HG02885 (cell line): ENCODE measurements around the gene ARID3B.
"Not testable (repeated sequence)": the region's sequence is repeated elsewhere in the genome, so short reads cannot be mapped to it uniquely, and the experiment has no call there.

Experiments used
- ATAC-seq: cut with Tn5 transposase; IDR thresholded peaks from one replicate; pipeline ENCODE4 v1.9.1; 2021; ENCODE audit warnings: mild to moderate bottlenecking; ENCODE audit not compliant: unreplicated experiment, poor library complexity

ARID3B gene

GRCh38 chr15:74564182-74564581 is 23.2 kb downstream of the ARID3B start:
- no peak for ATAC-seq

GRCh38 chr15:74565381-74566085 is 24.5 kb downstream of the ARID3B start:
- no peak for ATAC-seq

GRCh38 chr15:74568594-74568993 is 27.6 kb downstream of the ARID3B start:
- no peak for ATAC-seq

GRCh38 chr15:74569731-74570070 is 28.7 kb downstream of the ARID3B start:
- ATAC-seq = no peak

GRCh38 chr15:74571191-74571590 is 30.2 kb downstream of the ARID3B start:
- no peak for ATAC-seq

GRCh38 chr15:74573987-74574386 is 33.0 kb downstream of the ARID3B start:
- ATAC-seq = no peak

- ATAC-seq = no peak
Observed at GRCh38 chr15:74578496-74578994, 37.5 kb downstream of the ARID3B start.

- ATAC-seq = no peak
Observed at GRCh38 chr15:74579001-74579400, 38.0 kb downstream of the ARID3B start.

- no peak for ATAC-seq
Observed at GRCh38 chr15:74580538-74581350, 39.7 kb downstream of the ARID3B start.

GRCh38 chr15:74584204-74584603 is 43.2 kb downstream of the ARID3B start:
- ATAC-seq = no peak

GRCh38 chr15:74584779-74585178 is 43.8 kb downstream of the ARID3B start:
- ATAC-seq = no peak

GRCh38 chr15:74585191-74585590 is 44.2 kb downstream of the ARID3B start:
- no peak for ATAC-seq

GRCh38 chr15:74585857-74586256 is 44.8 kb downstream of the ARID3B start:
- no peak for ATAC-seq

GRCh38 chr15:74589826-74590225 is 48.8 kb downstream of the ARID3B start:
- no peak for ATAC-seq

GRCh38 chr15:74592222-74592621 is 51.2 kb downstream of the ARID3B start:
- ATAC-seq = no peak

GRCh38 chr15:74593122-74593521 is 52.1 kb downstream of the ARID3B start:
- no peak for ATAC-seq

- ATAC-seq = no peak
Observed at GRCh38 chr15:74594455-74594854, 53.4 kb downstream of the ARID3B start.

- no peak for ATAC-seq
Observed at GRCh38 chr15:74595271-74595670, 54.3 kb downstream of the ARID3B start.

- ATAC-seq = not testable (repeated sequence)
Observed at GRCh38 chr15:74596736-74597135, 55.7 kb downstream of the ARID3B start.

- ATAC-seq = not testable (repeated sequence)
Observed at GRCh38 chr15:74597146-74597705, 56.2 kb downstream of the ARID3B start.

GRCh38 chr15:74598126-74598842 is 57.3 kb downstream of the ARID3B start:
- ATAC-seq = peak; percentile 94
